ENCODE results near the gene NCAM2.

GRCh38 chr21:21373969-21374368 lies 375.8 kb downstream of the NCAM2 start:
- TF ChIP-seq, protein P1, sequence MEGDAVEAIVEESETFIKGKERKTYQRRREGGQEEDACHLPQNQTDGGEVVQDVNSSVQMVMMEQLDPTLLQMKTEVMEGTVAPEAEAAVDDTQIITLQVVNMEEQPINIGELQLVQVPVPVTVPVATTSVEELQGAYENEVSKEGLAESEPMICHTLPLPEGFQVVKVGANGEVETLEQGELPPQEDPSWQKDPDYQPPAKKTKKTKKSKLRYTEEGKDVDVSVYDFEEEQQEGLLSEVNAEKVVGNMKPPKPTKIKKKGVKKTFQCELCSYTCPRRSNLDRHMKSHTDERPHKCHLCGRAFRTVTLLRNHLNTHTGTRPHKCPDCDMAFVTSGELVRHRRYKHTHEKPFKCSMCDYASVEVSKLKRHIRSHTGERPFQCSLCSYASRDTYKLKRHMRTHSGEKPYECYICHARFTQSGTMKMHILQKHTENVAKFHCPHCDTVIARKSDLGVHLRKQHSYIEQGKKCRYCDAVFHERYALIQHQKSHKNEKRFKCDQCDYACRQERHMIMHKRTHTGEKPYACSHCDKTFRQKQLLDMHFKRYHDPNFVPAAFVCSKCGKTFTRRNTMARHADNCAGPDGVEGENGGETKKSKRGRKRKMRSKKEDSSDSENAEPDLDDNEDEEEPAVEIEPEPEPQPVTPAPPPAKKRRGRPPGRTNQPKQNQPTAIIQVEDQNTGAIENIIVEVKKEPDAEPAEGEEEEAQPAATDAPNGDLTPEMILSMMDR (IDR thresholded peaks at IDR 0.05), result no peak
- TF ChIP-seq EZH2 (IDR thresholded peaks at IDR 0.05; ENCODE audit: borderline replicate concordance, insufficient read depth, low read depth, low read length, poor library complexity, severe bottlenecking), result no peak
